BLaER1 treated with 17β-estradiol and CSF1 and Interleukin-3, amounts not matched to agents 10 nM and 100 nM (cell line): ENCODE data around the gene PCYT2.

Experiments
- H3K27ac ChIP-seq, 11 experiments: shearing (Covaris generic); formaldehyde crosslinking; 2 replicates each; pipeline ENCODE4 v1.8.1; 2022
- H3K27me3 ChIP-seq, 11 experiments: shearing (Covaris generic); formaldehyde crosslinking; 2 replicates each; pipeline ENCODE4 v1.8.1; 2022
- H3K36me3 ChIP-seq, 11 experiments: shearing (Covaris generic); formaldehyde crosslinking; 2 replicates each; pipeline ENCODE4 v1.8.1; 2022
- H3K4me1 ChIP-seq, 10 experiments: shearing (Covaris generic); formaldehyde crosslinking; 2 replicates each; pipeline ENCODE4 v1.8.1; 2022
- H3K4me2 ChIP-seq, 11 experiments: shearing (Covaris generic); formaldehyde crosslinking; 2 replicates each; pipeline ENCODE4 v1.8.1; 2022
- H3K4me3 ChIP-seq, 10 experiments: shearing (Covaris generic); formaldehyde crosslinking; 2 replicates each; pipeline ENCODE4 v1.8.1; 2022
- H3K9ac ChIP-seq, 11 experiments: shearing (Covaris generic); formaldehyde crosslinking; 2 replicates each; pipeline ENCODE4 v1.8.1; 2022
- H3K9me3 ChIP-seq, 11 experiments: shearing (Covaris generic); formaldehyde crosslinking; replicated peaks in 1 of 11; 2 replicates each; pipeline ENCODE4 v1.8.1; 2022
- H4K20me1 ChIP-seq, 11 experiments: shearing (Covaris generic); formaldehyde crosslinking; 2 replicates each; pipeline ENCODE4 v1.8.1; 2022
- Cebpa-rat ChIP-seq, 11 experiments: shearing (Covaris generic); IDR thresholded peaks; 2 replicates each; pipeline ENCODE4 v1.8.1; 2022

Gene PCYT2

DNA sequence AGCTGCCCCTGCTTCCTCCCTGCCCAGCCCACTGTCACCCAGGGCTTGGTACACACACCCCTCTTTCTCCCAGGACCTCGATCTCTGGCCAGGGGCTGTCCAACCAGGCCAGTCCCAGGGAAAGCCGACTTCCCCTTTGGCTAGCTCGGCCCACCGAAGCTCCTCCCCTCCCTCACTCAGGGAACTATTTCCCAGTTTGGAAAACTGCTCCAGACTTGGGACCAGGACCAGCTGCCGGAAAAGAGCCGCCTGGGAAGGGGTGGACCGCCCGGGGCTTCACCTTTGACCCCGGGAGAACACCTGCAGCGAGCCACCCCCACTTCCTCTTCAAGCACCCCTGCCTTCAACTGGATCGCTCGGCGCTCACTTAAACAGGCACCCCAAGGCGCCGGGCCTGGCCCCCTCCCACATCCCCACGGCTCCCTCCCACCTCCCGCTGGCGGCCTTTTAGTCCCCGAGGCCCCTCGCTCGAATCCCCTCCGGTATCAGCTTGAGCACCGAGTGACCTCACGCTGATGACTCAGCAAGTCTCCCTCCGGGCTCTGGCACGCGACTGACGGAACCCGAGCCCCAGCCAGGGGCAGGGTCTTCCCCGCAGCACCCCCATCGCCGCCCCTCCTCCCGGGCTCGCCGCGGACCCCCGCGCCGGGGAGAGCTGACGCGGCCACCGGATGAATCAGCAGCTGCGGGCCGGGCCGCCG is 15.4 kb upstream of the PCYT2 start:
- Histone ChIP-seq H3K27ac (peak overlapping the region; percentile 88 to 99 (median 98)), H3K4me1 (peaks cover 60 to 85% (median 80%) of the 10 kb centered on the region in 10 experiments), H4K20me1 (peaks cover 13 to 72% (median 46%) of the 10 kb centered on the region in 11 experiments; a peak in 19 of 22 replicates), H3K4me3 (peak overlapping the region; percentile 91 to 99 (median 94)), H3K27me3 (peaks cover 15 to 24% (median 19%) of the 10 kb centered on the region in 11 experiments), H3K36me3 (peaks cover 10 to 14% (median 13%) of the 10 kb centered on the region in 11 experiments), H3K9ac (peak overlapping the region; percentile 89 to 99 (median 96)), H3K4me2 (peak overlapping the region; percentile 98 to 100 (median 100)), H3K9me3 (no peaks in the 10 kb centered on the region)
- TF ChIP-seq Cebpa-rat (IDR thresholded peaks at IDR 0.05) = no peak

DNA sequence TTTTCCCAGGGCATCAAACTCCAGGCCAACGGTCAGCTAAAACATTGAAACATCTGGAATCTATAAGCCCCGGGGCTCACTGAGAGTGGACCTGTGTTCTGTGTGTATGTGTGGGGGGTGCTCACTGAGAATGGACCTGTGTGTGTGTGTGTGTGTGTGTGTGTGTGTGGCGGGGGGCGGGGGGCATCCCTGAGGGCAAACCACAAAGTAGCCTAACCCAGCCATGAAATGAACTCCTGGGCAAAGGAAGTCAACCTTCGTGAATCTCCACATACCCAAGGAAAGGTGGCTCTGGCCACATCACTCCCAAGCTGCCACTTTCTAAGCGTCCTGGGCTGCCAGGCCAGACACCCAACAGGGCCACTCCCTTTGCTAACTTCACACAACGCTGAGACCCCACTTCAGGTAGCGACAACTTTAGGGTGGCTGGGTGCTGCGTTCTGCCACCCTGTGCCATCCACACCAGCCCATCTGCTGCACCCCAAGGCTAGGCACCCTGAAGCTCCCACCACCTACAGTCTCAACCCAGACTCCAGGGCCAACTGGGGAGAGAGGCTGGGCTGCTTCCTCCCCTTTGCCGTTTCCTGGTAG is 14.8 kb upstream of the PCYT2 start:
- peak overlapping the region; percentile 89 to 99 (median 96) for H3K9ac ChIP-seq
- peaks cover 16 to 73% (median 44%) of the 10 kb centered on the region in 11 experiments; a peak in 21 of 22 replicates for H4K20me1 ChIP-seq
- H3K27ac ChIP-seq = peak overlapping the region; percentile 88 to 99 (median 98); a peak in 21 of 22 replicates
- peaks cover 65 to 85% (median 80%) of the 10 kb centered on the region in 10 experiments for H3K4me1 ChIP-seq
- H3K36me3 ChIP-seq = peaks cover 15 to 21% (median 18%) of the 10 kb centered on the region in 11 experiments
- peak overlapping the region; percentile 98 to 100 (median 100) for H3K4me2 ChIP-seq
- H3K27me3 ChIP-seq = peaks cover 15 to 24% (median 19%) of the 10 kb centered on the region in 11 experiments
- TF ChIP-seq Cebpa-rat (IDR thresholded peaks at IDR 0.05) = no peak
- no peaks in the 10 kb centered on the region for H3K9me3 ChIP-seq
- H3K4me3 ChIP-seq = peak overlapping the region; percentile 91 to 99 (median 94)

DNA sequence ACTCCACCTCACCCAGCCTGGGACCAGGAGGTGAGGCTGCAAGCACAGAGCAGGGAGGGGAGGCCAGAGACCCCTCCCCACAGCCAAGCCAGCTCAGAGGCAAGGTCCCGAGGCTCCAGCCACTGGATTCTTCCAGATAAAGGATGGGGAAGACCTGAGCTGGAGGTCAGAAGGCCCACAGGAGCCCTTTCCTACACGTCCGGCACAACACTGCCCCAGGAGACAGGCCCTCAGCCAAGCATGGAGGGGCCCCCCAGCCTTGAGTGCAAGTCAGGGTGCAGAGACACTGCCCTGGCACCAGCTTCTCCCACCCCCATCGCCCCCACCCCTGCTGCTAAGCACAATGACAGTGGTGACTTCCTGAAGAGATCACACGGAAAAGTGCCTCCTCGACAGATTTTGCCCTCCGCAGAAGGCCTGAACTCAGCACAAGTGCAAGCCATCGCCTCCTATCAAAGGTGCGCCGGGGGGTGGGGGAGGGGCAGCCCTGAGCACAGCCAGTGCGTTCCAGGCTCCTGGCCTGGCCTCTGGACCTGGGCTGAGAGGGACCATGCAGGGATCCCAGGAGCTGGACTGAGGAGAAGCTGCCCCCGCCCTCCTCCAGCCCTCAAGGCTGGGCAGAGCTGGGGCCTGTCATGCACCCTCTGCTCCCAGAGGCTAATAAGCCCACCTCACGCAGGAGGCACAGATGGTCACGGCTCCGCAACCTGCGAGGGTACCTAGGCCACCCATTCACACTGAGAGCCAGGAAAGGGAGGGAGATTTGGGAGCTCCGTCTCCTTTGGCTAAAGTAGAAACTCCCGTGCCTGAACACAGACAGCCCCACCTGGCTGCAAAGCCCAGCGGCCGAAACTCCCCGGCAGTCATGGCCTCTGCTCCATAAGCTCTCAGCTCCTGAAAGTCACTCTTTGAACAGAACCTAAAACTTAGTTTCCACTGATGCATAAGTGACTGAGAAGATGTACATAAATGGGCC is 13.6 kb upstream of the PCYT2 start:
- peak overlapping the region; percentile 76 to 99 (median 94) for H3K9ac ChIP-seq
- TF ChIP-seq Cebpa-rat (IDR thresholded peaks at IDR 0.05) = no peak
- peaks cover 20 to 73% (median 44%) of the 10 kb centered on the region in 11 experiments for H4K20me1 ChIP-seq
- peak overlapping the region; percentile 43 to 99 (median 91) for H3K4me3 ChIP-seq
- H3K27me3 ChIP-seq = peaks cover 15 to 21% (median 19%) of the 10 kb centered on the region in 11 experiments
- H3K4me2 ChIP-seq = peak overlapping the region; percentile 98 to 100 (median 100)
- H3K4me1 ChIP-seq = peaks cover 72 to 85% (median 81%) of the 10 kb centered on the region in 10 experiments
- H3K36me3 ChIP-seq = peaks cover 21 to 32% (median 29%) of the 10 kb centered on the region in 11 experiments
- no peaks in the 10 kb centered on the region for H3K9me3 ChIP-seq
- peak overlapping the region in 10 of 11 experiments; percentile 62 to 99 (median 98); a peak in 20 of 22 replicates for H3K27ac ChIP-seq

DNA sequence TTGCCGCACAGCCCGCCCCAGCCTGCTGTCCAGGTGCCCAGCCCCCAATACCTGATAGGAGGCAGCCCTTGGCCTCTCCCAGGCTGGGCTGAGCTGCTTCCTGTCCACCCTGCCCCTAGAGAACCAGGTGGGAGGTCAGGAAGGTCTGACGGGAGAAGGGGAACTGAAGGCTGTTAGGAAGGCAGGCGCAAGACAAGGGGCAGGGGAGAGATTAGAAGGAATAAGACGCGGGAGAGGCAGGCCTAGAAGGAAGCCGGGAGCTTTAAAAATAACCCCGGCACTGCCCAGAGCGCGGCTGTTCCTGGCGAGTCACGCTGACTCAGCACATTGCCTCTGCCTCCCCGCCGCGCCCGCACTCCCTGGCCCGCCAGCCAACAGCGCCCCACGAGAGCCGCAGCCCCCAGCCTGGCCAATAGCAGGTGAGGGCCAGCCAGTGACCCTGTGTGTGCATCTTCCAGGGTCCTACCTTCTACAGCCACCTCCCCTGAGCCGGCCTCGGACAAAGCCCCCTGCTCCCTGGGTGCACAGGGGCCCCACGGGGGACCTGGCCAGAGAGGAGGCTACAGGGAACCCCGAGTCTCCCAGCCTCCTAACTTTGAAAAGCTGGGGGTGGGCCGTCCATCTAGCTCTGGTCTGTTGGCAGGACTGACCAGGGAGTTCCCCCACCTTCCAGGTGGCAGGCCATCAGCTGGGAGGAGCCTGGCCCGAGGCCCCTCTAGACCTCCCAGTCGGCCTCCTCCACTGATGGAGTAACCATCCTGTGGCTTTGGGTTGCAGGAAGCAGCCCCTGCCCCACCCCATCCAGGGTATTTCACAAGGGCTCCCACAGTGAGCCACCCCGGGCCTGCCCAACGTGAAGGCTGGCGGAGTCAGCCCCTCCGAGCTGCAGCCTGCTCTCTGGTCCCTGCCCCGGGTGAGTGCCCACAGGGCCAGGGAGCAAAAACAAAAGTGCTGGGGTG is 12.4 kb upstream of the PCYT2 start:
- Histone ChIP-seq H3K9ac (peak overlapping the region; percentile 76 to 99 (median 94)), H3K27me3 (peaks cover 6 to 9% (median 7%) of the 10 kb centered on the region in 11 experiments; a peak in 21 of 22 replicates), H3K36me3 (peaks cover 21 to 41% (median 37%) of the 10 kb centered on the region in 11 experiments), H4K20me1 (peaks cover 18 to 78% (median 48%) of the 10 kb centered on the region in 11 experiments), H3K4me1 (peaks cover 76 to 87% (median 83%) of the 10 kb centered on the region in 10 experiments), H3K27ac (peak overlapping the region; percentile 31 to 99 (median 98); a peak in 21 of 22 replicates), H3K4me3 (peak overlapping the region; percentile 43 to 99 (median 91)), H3K9me3 (no peaks in the 10 kb centered on the region), H3K4me2 (peak overlapping the region; percentile 98 to 100 (median 100))
- peak in 9 of 11 experiments; percentile 81 to 95 (median 90); a peak in 18 of 22 replicates for TF ChIP-seq Cebpa-rat (IDR thresholded peaks at IDR 0.05)

DNA sequence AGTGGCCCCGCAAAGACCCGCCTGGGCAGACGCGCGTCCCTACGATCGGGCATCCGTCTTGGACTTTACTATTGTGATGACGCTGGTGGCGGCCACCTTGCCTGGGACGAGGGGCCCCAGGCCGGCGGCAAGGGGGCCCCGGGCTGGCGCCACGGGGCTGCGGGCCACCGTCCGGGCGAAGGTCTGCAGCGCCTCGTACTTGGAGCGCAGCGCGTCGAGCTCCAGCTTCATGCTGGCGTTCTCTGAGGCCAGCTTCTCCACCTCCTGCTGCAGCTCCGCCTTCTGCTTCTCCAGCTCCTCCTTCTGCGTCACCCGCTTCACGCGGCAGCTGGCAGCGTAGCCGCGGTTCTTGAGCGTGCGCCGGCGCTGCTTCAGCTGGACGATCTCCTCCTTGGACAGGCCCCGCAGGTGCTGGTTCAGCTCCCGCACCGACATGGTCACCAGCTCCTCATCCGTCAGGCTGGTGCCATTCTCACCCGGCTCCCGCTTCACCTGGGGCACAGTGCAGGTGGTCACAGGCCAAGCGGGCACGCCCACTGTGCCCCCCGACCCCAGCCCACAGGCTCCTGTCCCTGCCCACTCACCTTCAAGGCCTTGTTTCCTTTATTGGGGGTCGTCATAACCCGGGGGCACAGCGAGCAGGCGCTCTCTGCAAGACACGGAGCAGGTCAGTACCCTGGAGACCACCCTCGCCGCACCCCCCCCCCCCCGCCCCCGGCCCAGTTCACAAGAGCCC is 11.5 kb upstream of the PCYT2 start:
- peak overlapping the region; percentile 62 to 99 (median 94); a peak in 21 of 22 replicates for H3K9ac ChIP-seq
- H3K4me1 ChIP-seq = peaks cover 73 to 85% (median 81%) of the 10 kb centered on the region in 10 experiments
- peak overlapping the region in 8 of 10 experiments; percentile 55 to 99 (median 92); a peak in 17 of 20 replicates for H3K4me3 ChIP-seq

DNA sequence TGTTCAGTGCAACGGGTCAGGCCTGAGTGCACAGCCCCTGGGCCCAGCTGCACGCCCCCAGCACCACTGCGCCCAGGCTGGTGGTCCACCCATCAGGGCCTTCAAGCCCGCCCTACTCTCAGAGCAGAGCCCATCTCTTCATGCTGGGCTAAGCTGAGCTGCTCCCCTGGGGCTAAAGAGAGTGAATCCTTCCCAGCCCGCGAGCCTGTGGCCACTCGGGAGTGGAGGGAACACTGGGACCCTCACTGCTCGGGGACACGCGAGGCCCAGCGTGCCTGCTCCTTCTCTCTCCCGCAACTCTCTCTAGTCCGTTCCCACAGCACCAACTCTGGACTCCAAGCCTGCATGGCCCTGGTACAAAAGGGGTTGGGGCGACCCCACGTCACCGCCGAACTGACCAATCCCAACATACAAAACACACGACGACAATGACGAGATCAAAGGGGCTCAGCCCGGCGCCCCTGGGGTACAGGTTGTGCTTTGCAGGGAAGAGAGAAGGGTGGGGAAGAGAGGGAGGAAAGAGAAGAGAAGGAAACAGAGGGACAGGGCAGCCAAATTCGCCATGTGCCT is 10.9 kb upstream of the PCYT2 start:
- no peaks in the 10 kb centered on the region for H3K9me3 ChIP-seq
- H3K36me3 ChIP-seq = peaks cover 21 to 41% (median 37%) of the 10 kb centered on the region in 11 experiments
- peak overlapping the region in 8 of 10 experiments; percentile 55 to 99 (median 92); a peak in 16 of 20 replicates for H3K4me3 ChIP-seq
- H3K9ac ChIP-seq = peak overlapping the region; percentile 48 to 99 (median 94); a peak in 21 of 22 replicates
- peaks cover 76 to 88% (median 83%) of the 10 kb centered on the region in 10 experiments for H3K4me1 ChIP-seq
- H4K20me1 ChIP-seq = peaks cover 26 to 87% (median 61%) of the 10 kb centered on the region in 11 experiments
- no peak for TF ChIP-seq Cebpa-rat (IDR thresholded peaks at IDR 0.05)
- H3K27me3 ChIP-seq = no peaks in the 10 kb centered on the region
- H3K27ac ChIP-seq = peak overlapping the region in 10 of 11 experiments; percentile 22 to 99 (median 98); a peak in 19 of 22 replicates
- peak overlapping the region; percentile 98 to 100 (median 100) for H3K4me2 ChIP-seq

More for the DNA sequence above, 11.5 kb upstream of the PCYT2 start:
- peaks cover 21 to 41% (median 37%) of the 10 kb centered on the region in 11 experiments for H3K36me3 ChIP-seq
- 0 out of 22 replicates have a peak, but pooled peaks cover 0 to under 1% (median 0%) of the 10 kb centered on the region in 11 experiments for H3K27me3 ChIP-seq
- H3K4me2 ChIP-seq = peak overlapping the region; percentile 98 to 100 (median 100)
- H4K20me1 ChIP-seq = peaks cover 19 to 82% (median 55%) of the 10 kb centered on the region in 11 experiments
- no peaks in the 10 kb centered on the region for H3K9me3 ChIP-seq
- H3K27ac ChIP-seq = peak overlapping the region in 10 of 11 experiments; percentile 30 to 99 (median 98); a peak in 18 of 22 replicates
- no peak for TF ChIP-seq Cebpa-rat (IDR thresholded peaks at IDR 0.05)
